Astrocyte (in vitro differentiated cells and primary cell): ENCODE results near the gene MAX. TPM values are rescaled to one million over a fixed set of nuclear protein-coding genes. Genes with fewer than 3 reads are reported as not detected.

Experiments
- DNase-seq: peaks from one replicate; pipeline ENCODE4 v3.0.0-alpha.2; 2010; ENCODE audit warnings: low read depth
- FAIRE-seq: peaks from 2 replicates; lab custom pipeline; 2011; peaks lifted over from hg19 to GRCh38; lab: Jason Lieb, UNC
- H2AFZ ChIP-seq: 2 replicates; pipeline ENCODE4 v1.6.0; 2012; ENCODE audit warnings: low read depth, low read length, inconsistent platforms
- H3K27ac ChIP-seq: 2 replicates; pipeline ENCODE4 v1.5.1; 2011; ENCODE audit warnings: low read depth, low read length, inconsistent platforms
- H3K27me3 ChIP-seq: 2 replicates; pipeline ENCODE4 v1.6.0; 2011; ENCODE audit warnings: low read length, inconsistent platforms; ENCODE audit not compliant: insufficient read depth
- H3K36me3 ChIP-seq: 2 replicates; pipeline ENCODE4 v1.5.1; 2011; ENCODE audit warnings: low read length, inconsistent platforms; ENCODE audit not compliant: insufficient read depth
- H3K4me1 ChIP-seq: 2 replicates; pipeline ENCODE4 v1.5.1; 2011; ENCODE audit warnings: low read length, inconsistent platforms; ENCODE audit not compliant: insufficient read depth
- H3K4me2 ChIP-seq: 2 replicates; pipeline ENCODE4 v1.6.0; 2012; ENCODE audit warnings: low read length, inconsistent platforms
- H3K4me3 ChIP-seq: 2 replicates; pipeline ENCODE4 v1.5.1; 2011; ENCODE audit warnings: low read depth, mild to moderate bottlenecking, low read length, inconsistent platforms; ENCODE audit not compliant: insufficient read depth
- H3K79me2 ChIP-seq: 2 replicates; pipeline ENCODE4 v1.6.0; 2012; ENCODE audit warnings: mild to moderate bottlenecking, low read length, inconsistent platforms; ENCODE audit not compliant: insufficient read depth
- H3K9ac ChIP-seq: 2 replicates; pipeline ENCODE4 v1.6.0; 2012; ENCODE audit warnings: mild to moderate bottlenecking, low read length, inconsistent platforms
- H3K9me3 ChIP-seq: 2 replicates; pipeline ENCODE4 v1.5.1; 2012; ENCODE audit warnings: low read depth, mild to moderate bottlenecking, low read length, inconsistent platforms; ENCODE audit not compliant: insufficient read depth
- H4K20me1 ChIP-seq: 2 replicates; pipeline ENCODE4 v1.6.0; 2012; ENCODE audit warnings: low read length, inconsistent platforms; ENCODE audit not compliant: insufficient read depth
- H3K27ac Mint-ChIP-seq: one replicate; pipeline ENCODE4 v1.8.0; 2021; ENCODE audit warnings: mild to moderate bottlenecking, mixed read lengths; ENCODE audit not compliant: unreplicated experiment
- H3K27me3 Mint-ChIP-seq: one replicate; pipeline ENCODE4 v1.8.0; 2021; ENCODE audit warnings: low read depth, mixed read lengths; ENCODE audit not compliant: unreplicated experiment
- H3K36me3 Mint-ChIP-seq: one replicate; pipeline ENCODE4 v1.8.0; 2021; ENCODE audit warnings: low read depth, mixed read lengths; ENCODE audit not compliant: unreplicated experiment
- H3K4me1 Mint-ChIP-seq: one replicate; pipeline ENCODE4 v1.8.0; 2021; ENCODE audit warnings: low read depth, mixed read lengths; ENCODE audit not compliant: unreplicated experiment
- H3K4me3 Mint-ChIP-seq: one replicate; pipeline ENCODE4 v1.8.0; 2021; ENCODE audit warnings: mild to moderate bottlenecking, moderate library complexity, mixed read lengths; ENCODE audit not compliant: unreplicated experiment
- H3K9me3 Mint-ChIP-seq: one replicate; pipeline ENCODE4 v1.8.0; 2021; ENCODE audit warnings: mild to moderate bottlenecking, mixed read lengths; ENCODE audit not compliant: unreplicated experiment
- CTCF ChIP-seq: IDR thresholded peaks from 2 replicates; pipeline ENCODE4 v1.5.1; 2011; ENCODE audit warnings: low read depth, mild to moderate bottlenecking, inconsistent platforms, low read length, moderate library complexity; ENCODE audit not compliant: insufficient read depth
- EZH2 ChIP-seq: IDR thresholded peaks from 2 replicates; pipeline ENCODE4 v1.6.1; 2012; ENCODE audit warnings: mild to moderate bottlenecking, low read length, inconsistent platforms; ENCODE audit not compliant: insufficient read depth
- total RNA-seq: library from RNA; stranded (reverse); gene quantifications from 2 replicates; pipeline ENCODE4 v1.2.1, GENCODE V29; 2021

MAX gene
- total RNA-seq, 1 donor from 2014 or later = 113 TPM

- no peak for FAIRE-seq
- no peak overlapping the region for H2AFZ ChIP-seq
- no peak overlapping the region for H3K9ac ChIP-seq
- H3K4me1 Mint-ChIP-seq = peaks cover 2% of the 10 kb centered on the region
- H4K20me1 ChIP-seq = no peaks in the 10 kb centered on the region
- H3K36me3 ChIP-seq = no peaks in the 10 kb centered on the region
- TF ChIP-seq CTCF (no peak), EZH2 (no peak)
- peaks cover 3% of the 10 kb centered on the region for H3K9me3 Mint-ChIP-seq
- no peak overlapping the region for H3K4me3 Mint-ChIP-seq
- no peaks in the 10 kb centered on the region for H3K27me3 ChIP-seq
- no peaks in the 10 kb centered on the region for H3K36me3 Mint-ChIP-seq
- DNase-seq = no peak
- peaks cover 6% of the 10 kb centered on the region for H3K27me3 Mint-ChIP-seq
- no peak overlapping the region for H3K27ac ChIP-seq
- H3K4me2 ChIP-seq = no peak overlapping the region
- H3K79me2 ChIP-seq = no peaks in the 10 kb centered on the region
- H3K4me1 ChIP-seq = no peaks in the 10 kb centered on the region
- H3K27ac Mint-ChIP-seq = no peak overlapping the region
- no peak overlapping the region for H3K4me3 ChIP-seq
- no peaks in the 10 kb centered on the region for H3K9me3 ChIP-seq
These were observed 7.0 kb upstream of the MAX start for GRCh38 chr14:65109357-65109756.

- no peak for DNase-seq
- no peaks in the 10 kb centered on the region for H3K9me3 ChIP-seq
- no peak overlapping the region for H3K27ac Mint-ChIP-seq
- no peaks in the 10 kb centered on the region for H3K36me3 ChIP-seq
- no peak overlapping the region for H3K27ac ChIP-seq
- H4K20me1 ChIP-seq = no peaks in the 10 kb centered on the region
- H3K9me3 Mint-ChIP-seq = peaks cover 3% of the 10 kb centered on the region
- H3K9ac ChIP-seq = no peak overlapping the region
- H3K4me1 Mint-ChIP-seq = peaks cover 2% of the 10 kb centered on the region
- H3K36me3 Mint-ChIP-seq = no peaks in the 10 kb centered on the region
- no peak overlapping the region for H3K4me3 Mint-ChIP-seq
- no peaks in the 10 kb centered on the region for H3K27me3 ChIP-seq
- TF ChIP-seq CTCF (no peak), EZH2 (no peak)
- H3K4me1 ChIP-seq = no peaks in the 10 kb centered on the region
- peaks cover 3% of the 10 kb centered on the region for H3K27me3 Mint-ChIP-seq
- no peak overlapping the region for H3K4me2 ChIP-seq
- no peak overlapping the region for H2AFZ ChIP-seq
- H3K79me2 ChIP-seq = no peaks in the 10 kb centered on the region
- no peak for FAIRE-seq
- no peak overlapping the region for H3K4me3 ChIP-seq
These were observed 4.9 kb upstream of the MAX start for GRCh38 chr14:65107200-65107599.

GRCh38 chr14:65106736-65107135, 4.4 kb upstream of the MAX start:
- TF ChIP-seq EZH2 = no peak
- TF ChIP-seq CTCF = no peak
- Mint-ChIP-seq H3K27me3 (peaks cover 3% of the 10 kb centered on the region), H3K4me3 (no peak overlapping the region), H3K27ac (no peak overlapping the region), H3K9me3 (peaks cover 3% of the 10 kb centered on the region), H3K36me3 (no peaks in the 10 kb centered on the region), H3K4me1 (peaks cover 2% of the 10 kb centered on the region)
- no peak overlapping the region for H3K9ac ChIP-seq
- H4K20me1 ChIP-seq = no peaks in the 10 kb centered on the region
- FAIRE-seq (no peak), DNase-seq (no peak)
- no peaks in the 10 kb centered on the region for H3K4me1 ChIP-seq
- no peak overlapping the region for H3K27ac ChIP-seq
- H2AFZ ChIP-seq = no peak overlapping the region
- H3K27me3 ChIP-seq = no peaks in the 10 kb centered on the region
- H3K36me3 ChIP-seq = no peaks in the 10 kb centered on the region
- H3K9me3 ChIP-seq = no peaks in the 10 kb centered on the region
- H3K4me3 ChIP-seq = no peak overlapping the region
- no peak overlapping the region for H3K4me2 ChIP-seq
- peaks cover 4% of the 10 kb centered on the region for H3K79me2 ChIP-seq
